SK-N-SH treated with all-trans-retinoic acid at 6 μM for 48 hours (cell line): Measurements from ENCODE around the gene LZTR1.

Experiments used
- ATAC-seq: fragments of 200-7000 bp; cut with Tn5 transposase; 3 replicates; pipeline ENCODE4 v1.9.1; 2020; ENCODE audit warnings: mild to moderate bottlenecking, moderate library complexity
- CSDC2 ChIP-seq: fragments of 250-450 bp; sonication (Bioruptor Pico); IDR thresholded peaks from 2 replicates; pipeline ENCODE4 v1.5.0; 2020; ENCODE audit warnings: mild to moderate bottlenecking, moderate library complexity
- ESRRG ChIP-seq: fragments of 250-450 bp; sonication (Bioruptor Pico); IDR thresholded peaks from 2 replicates; pipeline ENCODE4 v1.6.1; 2021; ENCODE audit warnings: mild to moderate bottlenecking
- GLIS3 ChIP-seq: fragments of 250-450 bp; sonication (Bioruptor Pico); IDR thresholded peaks from 2 replicates; pipeline ENCODE4 v1.5.0; 2020; ENCODE audit warnings: mild to moderate bottlenecking, moderate library complexity
- ISL1 ChIP-seq: fragments of 250-450 bp; sonication (Bioruptor Pico); IDR thresholded peaks from 2 replicates; pipeline ENCODE4 v2.1.2; 2022; ENCODE audit warnings: mild to moderate bottlenecking, moderate library complexity
- OSR1 ChIP-seq: fragments of 250-450 bp; sonication (Bioruptor Pico); IDR thresholded peaks from 2 replicates; pipeline ENCODE4 v1.8.0; 2022; ENCODE audit warnings: moderate library complexity, mild to moderate bottlenecking, inconsistent platforms
- PPARA ChIP-seq: fragments of 250-450 bp; sonication (Bioruptor Pico); IDR thresholded peaks from 2 replicates; pipeline ENCODE4 v1.5.0; 2020; ENCODE audit warnings: mild to moderate bottlenecking, borderline replicate concordance
- RARB ChIP-seq: fragments of 250-450 bp; sonication (Bioruptor Pico); IDR thresholded peaks from 2 replicates; pipeline ENCODE4 v1.8.0; 2021; ENCODE audit warnings: mild to moderate bottlenecking, moderate library complexity
- SNAI2 ChIP-seq: fragments of 250-450 bp; sonication (Bioruptor Pico); IDR thresholded peaks from 2 replicates; pipeline ENCODE4 v1.5.0; 2020; ENCODE audit warnings: mild to moderate bottlenecking, moderate library complexity
- TCF4 ChIP-seq: fragments of 250-450 bp; sonication (Bioruptor Pico); IDR thresholded peaks from 2 replicates; pipeline ENCODE4 v1.8.0; 2021; ENCODE audit warnings: mild to moderate bottlenecking, moderate library complexity, borderline replicate concordance
- TOX ChIP-seq: fragments of 250-450 bp; sonication (Bioruptor Pico); IDR thresholded peaks from 2 replicates; pipeline ENCODE4 v1.8.0; 2021; ENCODE audit warnings: mild to moderate bottlenecking, moderate library complexity, borderline replicate concordance
- ZC3H10 ChIP-seq: fragments of 250-450 bp; sonication (Bioruptor Pico); IDR thresholded peaks from 2 replicates; pipeline ENCODE4 v1.5.1; 2021; ENCODE audit warnings: mild to moderate bottlenecking, moderate library complexity
- ZFP3 ChIP-seq: fragments of 250-450 bp; sonication (Bioruptor Pico); IDR thresholded peaks from 2 replicates; pipeline ENCODE4 v1.5.0; 2020; ENCODE audit warnings: mild to moderate bottlenecking, moderate library complexity
- ZFP30 ChIP-seq: fragments of 450-650 bp; formaldehyde crosslinking; IDR thresholded peaks from 2 replicates; pipeline ENCODE4 v1.5.0; 2022; ENCODE audit warnings: mild to moderate bottlenecking, moderate library complexity
- ZNF565 ChIP-seq: fragments of 450-650 bp; formaldehyde crosslinking; conservative IDR thresholded peaks from 2 replicates; pipeline ENCODE4 v1.5.0; 2020; ENCODE audit warnings: low read depth, mild to moderate bottlenecking, moderate library complexity
- ZNF8 ChIP-seq: fragments of 450-650 bp; formaldehyde crosslinking; IDR thresholded peaks from 2 replicates; pipeline ENCODE4 v1.5.0; 2020; ENCODE audit warnings: mild to moderate bottlenecking, moderate library complexity
- TF ChIP-seq, protein P1 (sequence below): fragments of 250-450 bp; sonication (Bioruptor Pico); IDR thresholded peaks from 2 replicates; pipeline ENCODE4 v1.5.1; 2020; ENCODE audit warnings: low read depth, mild to moderate bottlenecking, moderate library complexity
- TF ChIP-seq, protein P2 (sequence below): fragments of 250-450 bp; sonication (Bioruptor Pico); IDR thresholded peaks from 2 replicates; pipeline ENCODE4 v1.8.0; 2020; ENCODE audit warnings: mild to moderate bottlenecking, moderate library complexity, borderline replicate concordance
- TF ChIP-seq, protein P3 (sequence below): fragments of 250-450 bp; sonication (Bioruptor Pico); IDR thresholded peaks from 2 replicates; pipeline ENCODE4 v1.5.0; 2020; ENCODE audit warnings: mild to moderate bottlenecking, moderate library complexity
- TF ChIP-seq, protein P4 (sequence below): fragments of 250-450 bp; sonication (Bioruptor Pico); IDR thresholded peaks from 2 replicates; pipeline ENCODE4 v1.8.0; 2021; ENCODE audit warnings: low read depth, mild to moderate bottlenecking, moderate library complexity, borderline replicate concordance
- TF ChIP-seq, protein P5 (sequence below): fragments of 250-450 bp; sonication (Bioruptor Pico); IDR thresholded peaks from 2 replicates; pipeline ENCODE4 v1.5.1; 2021; ENCODE audit warnings: mild to moderate bottlenecking, moderate library complexity

LZTR1 gene

DNA sequence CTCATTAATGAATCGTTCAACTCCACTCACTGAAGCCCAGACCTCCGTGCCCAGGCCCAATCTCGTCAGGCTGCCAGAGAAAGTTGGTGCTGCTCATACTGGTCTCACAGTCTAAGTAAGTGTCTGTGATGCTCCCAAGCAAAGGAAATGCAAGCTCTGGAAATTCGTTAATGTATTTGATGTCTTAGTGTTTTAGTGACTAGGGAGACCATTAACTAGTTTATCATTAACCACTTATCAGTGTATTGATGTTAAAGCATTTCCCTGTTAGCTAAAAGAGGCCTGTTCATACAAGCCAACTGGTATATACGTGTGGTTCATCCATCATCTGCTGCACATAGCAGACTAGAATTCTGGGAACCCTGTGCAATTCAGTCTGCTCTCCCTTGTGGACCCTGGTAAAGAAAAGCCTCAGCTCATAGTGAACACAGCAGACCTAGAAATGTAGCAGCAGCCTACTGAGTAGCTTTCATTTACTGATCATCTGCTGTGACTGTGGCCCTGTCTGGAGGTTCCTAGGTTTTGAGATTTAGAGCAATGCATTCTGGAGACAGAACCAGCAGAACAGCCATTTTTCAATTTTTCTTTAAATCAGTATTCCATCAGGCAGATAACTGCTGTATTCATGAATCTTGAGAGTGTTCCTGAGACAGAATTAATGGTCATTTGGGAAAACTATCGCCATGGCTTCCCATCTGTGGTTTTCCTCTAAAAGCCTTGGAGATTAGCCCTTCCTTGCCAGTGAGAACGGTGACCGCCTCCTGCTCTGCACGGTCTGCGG is 30.8 kb upstream of the LZTR1 start:
- no peak for TF ChIP-seq CSDC2 (CRISPR knock-in tag)
- no peak for TF ChIP-seq GLIS3
- no peak for TF ChIP-seq ZFP3 (CRISPR knock-in tag)
- TF ChIP-seq, protein P1, sequence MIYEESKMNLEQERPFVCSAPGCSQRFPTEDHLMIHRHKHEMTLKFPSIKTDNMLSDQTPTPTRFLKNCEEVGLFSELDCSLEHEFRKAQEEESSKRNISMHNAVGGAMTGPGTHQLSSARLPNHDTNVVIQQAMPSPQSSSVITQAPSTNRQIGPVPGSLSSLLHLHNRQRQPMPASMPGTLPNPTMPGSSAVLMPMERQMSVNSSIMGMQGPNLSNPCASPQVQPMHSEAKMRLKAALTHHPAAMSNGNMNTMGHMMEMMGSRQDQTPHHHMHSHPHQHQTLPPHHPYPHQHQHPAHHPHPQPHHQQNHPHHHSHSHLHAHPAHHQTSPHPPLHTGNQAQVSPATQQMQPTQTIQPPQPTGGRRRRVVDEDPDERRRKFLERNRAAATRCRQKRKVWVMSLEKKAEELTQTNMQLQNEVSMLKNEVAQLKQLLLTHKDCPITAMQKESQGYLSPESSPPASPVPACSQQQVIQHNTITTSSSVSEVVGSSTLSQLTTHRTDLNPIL (CRISPR knock-in tag): no peak
- TF ChIP-seq, protein P2, sequence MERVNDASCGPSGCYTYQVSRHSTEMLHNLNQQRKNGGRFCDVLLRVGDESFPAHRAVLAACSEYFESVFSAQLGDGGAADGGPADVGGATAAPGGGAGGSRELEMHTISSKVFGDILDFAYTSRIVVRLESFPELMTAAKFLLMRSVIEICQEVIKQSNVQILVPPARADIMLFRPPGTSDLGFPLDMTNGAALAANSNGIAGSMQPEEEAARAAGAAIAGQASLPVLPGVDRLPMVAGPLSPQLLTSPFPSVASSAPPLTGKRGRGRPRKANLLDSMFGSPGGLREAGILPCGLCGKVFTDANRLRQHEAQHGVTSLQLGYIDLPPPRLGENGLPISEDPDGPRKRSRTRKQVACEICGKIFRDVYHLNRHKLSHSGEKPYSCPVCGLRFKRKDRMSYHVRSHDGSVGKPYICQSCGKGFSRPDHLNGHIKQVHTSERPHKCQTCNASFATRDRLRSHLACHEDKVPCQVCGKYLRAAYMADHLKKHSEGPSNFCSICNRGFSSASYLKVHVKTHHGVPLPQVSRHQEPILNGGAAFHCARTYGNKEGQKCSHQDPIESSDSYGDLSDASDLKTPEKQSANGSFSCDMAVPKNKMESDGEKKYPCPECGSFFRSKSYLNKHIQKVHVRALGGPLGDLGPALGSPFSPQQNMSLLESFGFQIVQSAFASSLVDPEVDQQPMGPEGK (CRISPR knock-in tag): no peak
- no peak for ATAC-seq

DNA sequence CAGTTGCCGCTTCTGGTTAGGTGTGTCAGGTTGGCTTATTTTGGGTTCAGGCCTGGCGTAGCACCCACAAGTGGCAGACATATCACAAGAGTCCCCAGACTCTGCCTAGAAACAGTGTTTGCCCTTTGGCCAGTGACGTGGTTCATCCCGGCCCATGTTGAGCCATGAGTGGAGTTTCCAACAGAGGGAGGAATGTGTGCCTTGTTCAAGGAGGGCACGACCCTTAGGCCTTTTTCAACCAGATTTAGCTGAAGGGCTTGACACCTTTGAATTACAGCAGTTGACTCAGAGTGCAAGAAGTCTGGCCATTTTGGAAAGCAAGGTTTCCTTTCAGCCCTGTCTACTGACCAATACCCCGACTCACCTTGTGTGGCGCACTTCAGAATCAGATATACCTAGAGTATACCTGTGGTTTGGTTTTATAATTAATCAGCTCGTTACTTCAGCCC is 30.1 kb upstream of the LZTR1 start:
- no peak for ATAC-seq

DNA sequence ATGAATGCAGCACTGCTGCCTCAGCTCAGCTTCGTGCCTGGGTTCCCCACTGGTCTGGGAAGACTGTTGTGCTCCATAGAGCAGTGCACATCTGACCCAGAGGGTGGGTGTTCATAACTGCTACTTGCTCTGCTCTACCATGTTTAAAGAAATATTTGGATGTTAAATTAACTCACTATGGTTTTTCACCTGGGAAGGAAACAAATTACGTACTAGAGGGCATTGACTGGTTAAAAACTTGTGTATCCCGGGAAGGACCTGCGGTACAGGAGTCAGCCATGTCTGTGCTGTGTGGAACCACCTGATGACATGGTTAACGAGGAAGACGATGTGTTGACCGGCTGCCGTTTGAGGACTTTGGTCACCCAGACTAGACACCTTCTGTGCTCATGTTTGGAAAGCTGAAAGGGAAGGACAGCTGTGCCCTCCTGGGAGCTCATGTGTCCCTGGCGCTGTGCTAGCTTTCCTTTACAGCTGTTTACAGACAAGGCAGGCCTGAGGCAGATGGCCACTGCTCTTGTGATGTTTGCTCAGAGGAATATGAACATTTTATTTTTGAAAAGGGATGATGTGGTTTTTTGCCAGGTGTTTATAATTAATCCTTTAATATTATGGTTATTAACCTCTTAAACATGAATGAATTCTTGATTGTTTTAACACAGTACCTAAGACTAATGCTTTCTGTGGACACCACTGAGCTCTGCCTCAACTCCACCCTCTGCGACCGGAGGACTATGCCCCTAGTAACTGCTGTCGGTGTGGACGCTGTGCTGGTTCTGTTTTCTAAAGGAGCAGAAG is 29.4 kb upstream of the LZTR1 start:
- ATAC-seq: no peak

More for the DNA sequence above, 30.1 kb upstream of the LZTR1 start:
- no peak for TF ChIP-seq ZNF8 (CRISPR knock-in tag)

DNA sequence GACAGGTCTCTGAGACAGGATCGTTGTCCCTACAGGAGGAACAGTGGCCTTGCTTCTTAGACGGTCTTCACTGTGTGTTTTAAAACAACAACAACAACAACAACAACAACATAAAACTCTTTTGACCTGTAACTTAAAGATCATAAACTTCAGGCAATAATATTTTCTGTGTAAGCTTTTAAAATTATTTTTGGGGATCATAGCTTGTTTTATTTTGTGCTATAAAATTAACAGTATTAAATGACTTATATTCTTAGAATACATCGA is 28.8 kb upstream of the LZTR1 start:
- no peak for ATAC-seq
- TF ChIP-seq CSDC2 (CRISPR knock-in tag): no peak
- TF ChIP-seq ISL1 (CRISPR knock-in tag): no peak
- TF ChIP-seq ZC3H10 (CRISPR knock-in tag): no peak
- no peak for TF ChIP-seq RARB (CRISPR knock-in tag)
- TF ChIP-seq, protein P3, sequence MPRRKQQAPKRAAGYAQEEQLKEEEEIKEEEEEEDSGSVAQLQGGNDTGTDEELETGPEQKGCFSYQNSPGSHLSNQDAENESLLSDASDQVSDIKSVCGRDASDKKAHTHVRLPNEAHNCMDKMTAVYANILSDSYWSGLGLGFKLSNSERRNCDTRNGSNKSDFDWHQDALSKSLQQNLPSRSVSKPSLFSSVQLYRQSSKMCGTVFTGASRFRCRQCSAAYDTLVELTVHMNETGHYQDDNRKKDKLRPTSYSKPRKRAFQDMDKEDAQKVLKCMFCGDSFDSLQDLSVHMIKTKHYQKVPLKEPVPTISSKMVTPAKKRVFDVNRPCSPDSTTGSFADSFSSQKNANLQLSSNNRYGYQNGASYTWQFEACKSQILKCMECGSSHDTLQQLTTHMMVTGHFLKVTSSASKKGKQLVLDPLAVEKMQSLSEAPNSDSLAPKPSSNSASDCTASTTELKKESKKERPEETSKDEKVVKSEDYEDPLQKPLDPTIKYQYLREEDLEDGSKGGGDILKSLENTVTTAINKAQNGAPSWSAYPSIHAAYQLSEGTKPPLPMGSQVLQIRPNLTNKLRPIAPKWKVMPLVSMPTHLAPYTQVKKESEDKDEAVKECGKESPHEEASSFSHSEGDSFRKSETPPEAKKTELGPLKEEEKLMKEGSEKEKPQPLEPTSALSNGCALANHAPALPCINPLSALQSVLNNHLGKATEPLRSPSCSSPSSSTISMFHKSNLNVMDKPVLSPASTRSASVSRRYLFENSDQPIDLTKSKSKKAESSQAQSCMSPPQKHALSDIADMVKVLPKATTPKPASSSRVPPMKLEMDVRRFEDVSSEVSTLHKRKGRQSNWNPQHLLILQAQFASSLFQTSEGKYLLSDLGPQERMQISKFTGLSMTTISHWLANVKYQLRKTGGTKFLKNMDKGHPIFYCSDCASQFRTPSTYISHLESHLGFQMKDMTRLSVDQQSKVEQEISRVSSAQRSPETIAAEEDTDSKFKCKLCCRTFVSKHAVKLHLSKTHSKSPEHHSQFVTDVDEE (CRISPR knock-in tag): no peak
- no peak for TF ChIP-seq ZFP3 (CRISPR knock-in tag)
- TF ChIP-seq OSR1 (CRISPR knock-in tag): no peak
- TF ChIP-seq, protein P4, sequence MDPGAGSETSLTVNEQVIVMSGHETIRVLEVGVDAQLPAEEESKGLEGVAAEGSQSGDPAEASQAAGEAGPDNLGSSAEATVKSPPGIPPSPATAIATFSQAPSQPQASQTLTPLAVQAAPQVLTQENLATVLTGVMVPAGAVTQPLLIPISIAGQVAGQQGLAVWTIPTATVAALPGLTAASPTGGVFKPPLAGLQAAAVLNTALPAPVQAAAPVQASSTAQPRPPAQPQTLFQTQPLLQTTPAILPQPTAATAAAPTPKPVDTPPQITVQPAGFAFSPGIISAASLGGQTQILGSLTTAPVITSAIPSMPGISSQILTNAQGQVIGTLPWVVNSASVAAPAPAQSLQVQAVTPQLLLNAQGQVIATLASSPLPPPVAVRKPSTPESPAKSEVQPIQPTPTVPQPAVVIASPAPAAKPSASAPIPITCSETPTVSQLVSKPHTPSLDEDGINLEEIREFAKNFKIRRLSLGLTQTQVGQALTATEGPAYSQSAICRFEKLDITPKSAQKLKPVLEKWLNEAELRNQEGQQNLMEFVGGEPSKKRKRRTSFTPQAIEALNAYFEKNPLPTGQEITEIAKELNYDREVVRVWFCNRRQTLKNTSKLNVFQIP (CRISPR knock-in tag): no peak
- no peak for TF ChIP-seq TOX
- TF ChIP-seq TCF4: no peak
- no peak for TF ChIP-seq ZNF565 (CRISPR knock-in tag)
- no peak for TF ChIP-seq GLIS3
- TF ChIP-seq PPARA (CRISPR knock-in tag): no peak
- no peak for TF ChIP-seq ZNF8 (CRISPR knock-in tag)
- TF ChIP-seq, protein P5, sequence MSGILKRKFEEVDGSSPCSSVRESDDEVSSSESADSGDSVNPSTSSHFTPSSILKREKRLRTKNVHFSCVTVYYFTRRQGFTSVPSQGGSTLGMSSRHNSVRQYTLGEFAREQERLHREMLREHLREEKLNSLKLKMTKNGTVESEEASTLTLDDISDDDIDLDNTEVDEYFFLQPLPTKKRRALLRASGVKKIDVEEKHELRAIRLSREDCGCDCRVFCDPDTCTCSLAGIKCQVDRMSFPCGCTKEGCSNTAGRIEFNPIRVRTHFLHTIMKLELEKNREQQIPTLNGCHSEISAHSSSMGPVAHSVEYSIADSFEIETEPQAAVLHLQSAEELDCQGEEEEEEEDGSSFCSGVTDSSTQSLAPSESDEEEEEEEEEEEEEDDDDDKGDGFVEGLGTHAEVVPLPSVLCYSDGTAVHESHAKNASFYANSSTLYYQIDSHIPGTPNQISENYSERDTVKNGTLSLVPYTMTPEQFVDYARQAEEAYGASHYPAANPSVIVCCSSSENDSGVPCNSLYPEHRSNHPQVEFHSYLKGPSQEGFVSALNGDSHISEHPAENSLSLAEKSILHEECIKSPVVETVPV (CRISPR knock-in tag): no peak
- TF ChIP-seq ZFP30 (CRISPR knock-in tag): no peak

More for the DNA sequence above, 29.4 kb upstream of the LZTR1 start:
- no peak for TF ChIP-seq ESRRG
- no peak for TF ChIP-seq OSR1 (CRISPR knock-in tag)
- TF ChIP-seq, protein P3 (CRISPR knock-in tag): no peak
- TF ChIP-seq SNAI2: no peak
